GM12891 (cell line): ENCODE data around the gene LENG8.

ENCODE experiments used
- POLR2A ChIP-seq: IDR thresholded peaks from 2 replicates; pipeline ENCODE4 v1.6.1; 2011; ENCODE audit warnings: low read depth, low read length, control low read depth
- POLR2AphosphoS5 ChIP-seq: IDR thresholded peaks from 2 replicates; pipeline ENCODE4 v1.6.1; 2011; ENCODE audit warnings: low read depth, low read length, control low read depth
- TAF1 ChIP-seq: IDR thresholded peaks from 2 replicates; pipeline ENCODE4 v1.6.1; 2011; ENCODE audit warnings: low read depth, low read length, control low read depth

DNA sequence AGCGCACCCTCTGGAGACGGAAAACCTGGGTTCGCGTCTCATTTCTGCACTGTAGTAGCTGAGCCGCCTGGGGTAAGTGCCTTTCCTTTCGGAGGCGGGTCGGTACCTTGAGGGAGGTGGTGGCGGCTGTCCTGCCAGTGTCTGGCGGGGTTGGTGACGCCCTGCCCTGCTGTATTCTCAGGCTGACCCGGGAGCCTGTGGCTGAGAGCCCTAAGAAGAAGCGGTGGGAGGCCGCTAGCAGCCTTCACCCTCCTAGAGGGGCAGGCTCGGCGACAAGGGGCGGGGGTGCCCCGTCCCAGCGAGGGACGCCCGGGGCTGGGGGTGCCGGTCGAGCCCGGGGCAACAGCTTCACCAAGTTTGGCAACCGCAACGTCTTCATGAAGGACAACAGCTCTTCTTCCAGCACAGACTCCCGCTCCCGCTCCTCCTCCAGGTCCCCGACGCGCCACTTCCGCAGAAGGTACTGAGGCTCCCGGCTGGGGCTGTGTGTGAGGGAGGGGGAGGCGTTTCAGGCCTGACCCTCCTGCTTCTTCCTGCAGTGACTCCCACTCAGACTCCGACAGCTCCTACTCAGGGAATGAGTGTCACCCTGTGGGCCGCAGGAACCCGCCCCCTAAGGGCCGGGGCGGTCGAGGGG lies 6.9 kb downstream of the LENG8 start:
- TF ChIP-seq POLR2A: no peak
- no peak for TF ChIP-seq POLR2AphosphoS5
- no peak for TF ChIP-seq TAF1
